Vagina (tissue), 2 donors: ENCODE data around the gene CD6. TPM values are rescaled to one million over a fixed set of nuclear protein-coding genes. Genes with fewer than 3 reads are reported as not detected.

Experiments used
- DNase-seq, 2 donors: peaks; one replicate each; pipeline ENCODE4 v3.0.0-alpha.2; 2017; ENCODE audit errors: extremely low spot score in 2 of 2
- H3K27ac ChIP-seq: fragments of 200-600 bp; sonication (generic); one replicate; pipeline ENCODE4 v1.5.1; 2019
- H3K27me3 ChIP-seq: fragments of 200-600 bp; sonication (generic); one replicate; pipeline ENCODE4 v1.5.1; 2019
- H3K36me3 ChIP-seq, 2 donors: fragments of 200-600 bp; sonication (generic); one replicate each; pipeline ENCODE4 v1.5.1; 2017 to 2019
- H3K4me1 ChIP-seq: fragments of 200-600 bp; sonication (generic); one replicate; pipeline ENCODE4 v1.5.1; 2019
- H3K4me3 ChIP-seq, 2 donors: fragments of 200-600 bp; sonication (generic); 1 replicate in 1 of 2; 2 replicates in 1 of 2; pipeline ENCODE4 v1.5.1; 2016 to 2019
- H3K9me3 ChIP-seq: fragments of 200-600 bp; sonication (generic); one replicate; pipeline ENCODE4 v1.5.1; 2019
- CTCF ChIP-seq, 3 experiments: fragments of 450-650 bp in 2 of 3; fragments of 200-600 bp in 1 of 3; sonication (generic) in 1 of 3; IDR thresholded peaks; one replicate each; pipeline ENCODE4 v1.5.1; 2017 to 2019; ENCODE audit warnings: antibody characterized with exemption in 3 of 3, mild to moderate bottlenecking in 2 of 3, moderate library complexity in 2 of 3
- POLR2A ChIP-seq, 2 donors: fragments of 450-650 bp; IDR thresholded peaks; one replicate each; pipeline ENCODE4 v1.6.1; 2017; ENCODE audit warnings: antibody characterized with exemption in 2 of 2, mild to moderate bottlenecking in 2 of 2, moderate library complexity in 2 of 2
- POLR2AphosphoS5 ChIP-seq, 2 donors: sonication (generic); formaldehyde crosslinking; IDR thresholded peaks; one replicate each; pipeline ENCODE4 v1.9.0; 2017; ENCODE audit warnings: antibody characterized with exemption in 2 of 2, mild to moderate bottlenecking in 2 of 2, low read depth in 1 of 2; ENCODE audit not compliant: insufficient read depth in 1 of 2
- intact Hi-C: fragments of 100-400 bp; cut with DNase I; formaldehyde crosslinking; loops from one replicate; pipeline ENCODE4 v1.15.1; 2023
- total RNA-seq: library from RNA; depleted of rRNA; stranded (reverse); fragments of >200 nt; gene quantifications from one replicate; pipeline ENCODE4 v1.2.3, GENCODE V29; 2016

Gene CD6
- total RNA-seq, 1 donor from 2014 or later, result 3.9 TPM

DNA sequence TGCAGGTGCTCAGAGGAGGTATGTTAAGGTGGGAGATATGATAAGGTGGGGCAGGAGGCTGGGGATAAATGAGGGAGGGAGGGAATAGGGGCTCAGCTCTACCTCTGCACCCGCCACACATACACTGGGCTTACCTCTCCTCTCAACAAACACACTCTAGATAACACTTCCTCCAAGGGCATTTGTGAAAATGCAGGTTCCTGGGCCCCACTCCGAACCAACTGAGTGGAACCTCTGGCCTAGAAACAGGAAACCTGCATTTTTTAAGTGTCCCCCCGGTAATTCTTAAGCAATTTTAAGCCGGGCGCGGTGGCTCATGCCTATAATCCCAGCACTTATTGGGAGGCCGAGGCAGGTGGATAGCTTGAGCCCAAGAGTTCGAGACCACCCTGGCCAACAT is 84.3 kb downstream of the CD6 start:
- H3K4me1 ChIP-seq, result peaks cover 4% of the 10 kb centered on the region
- H3K4me3 ChIP-seq, result no peak overlapping the region
- H3K9me3 ChIP-seq, result no peaks in the 10 kb centered on the region
- no peak overlapping the region for H3K27ac ChIP-seq
- TF ChIP-seq POLR2A (IDR thresholded peaks at IDR 0.05) (no peak), POLR2AphosphoS5 (IDR thresholded peaks at IDR 0.05; ENCODE audit: insufficient read depth in 1 of 2, low read depth in 1 of 2) (no peak), CTCF (IDR thresholded peaks at IDR 0.05) (no peak)
- H3K27me3 ChIP-seq, result no peaks in the 10 kb centered on the region
- H3K36me3 ChIP-seq, result no peaks in the 10 kb centered on the region
- intact Hi-C loops, result no loop called here
- no peak for DNase-seq

DNA sequence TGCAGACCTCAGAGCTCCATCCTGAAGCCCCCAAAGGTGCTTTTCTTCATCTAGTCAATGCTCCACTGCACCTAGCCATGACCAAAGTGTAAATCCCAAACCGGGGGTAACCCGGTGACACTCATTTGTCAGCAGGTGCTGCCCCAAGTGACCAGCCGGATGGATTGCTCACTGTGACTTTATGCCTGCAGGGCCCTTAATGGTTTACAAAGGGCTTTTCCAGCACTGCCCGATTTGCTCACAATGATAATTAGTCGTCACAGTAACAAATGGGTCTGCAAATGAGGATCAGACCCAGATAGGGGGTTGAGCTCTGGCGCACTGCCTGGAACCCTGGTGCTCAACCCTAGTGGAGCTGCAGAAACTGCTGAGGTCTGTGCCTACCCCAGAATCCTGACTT is 85.1 kb downstream of the CD6 start:
- Histone ChIP-seq H3K4me3 (no peak overlapping the region), H3K9me3 (no peaks in the 10 kb centered on the region), H3K36me3 (no peaks in the 10 kb centered on the region), H3K27ac (no peak overlapping the region), H3K4me1 (peaks cover 12% of the 10 kb centered on the region), H3K27me3 (no peaks in the 10 kb centered on the region)
- TF ChIP-seq POLR2A (IDR thresholded peaks at IDR 0.05) (no peak), POLR2AphosphoS5 (IDR thresholded peaks at IDR 0.05; ENCODE audit: insufficient read depth in 1 of 2, low read depth in 1 of 2) (no peak), CTCF (IDR thresholded peaks at IDR 0.05) (no peak)
- intact Hi-C loops, result no loop called here
- DNase-seq, result no peak

DNA sequence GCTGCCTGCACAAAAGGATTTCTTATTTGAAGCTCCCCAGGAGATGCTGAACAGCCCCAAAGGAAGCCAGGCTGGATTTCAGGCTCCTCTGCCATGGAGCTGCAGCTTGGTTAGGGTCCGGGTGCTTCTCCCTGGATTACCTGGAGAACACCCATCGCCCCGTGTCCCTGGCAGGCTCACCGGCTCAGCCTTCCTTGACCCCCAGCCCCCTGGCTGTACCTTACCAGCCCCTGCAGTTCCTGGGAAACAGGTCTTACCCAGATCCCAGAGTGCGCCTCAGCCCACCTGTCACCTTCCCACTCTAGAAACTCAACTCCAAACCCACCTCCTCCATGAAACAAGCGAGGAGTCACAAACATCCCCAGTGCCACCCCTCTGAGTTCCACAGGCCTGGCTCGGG is 85.5 kb downstream of the CD6 start:
- no peak overlapping the region for H3K27ac ChIP-seq
- intact Hi-C loops, result no loop called here
- H3K36me3 ChIP-seq, result no peaks in the 10 kb centered on the region
- H3K9me3 ChIP-seq, result no peaks in the 10 kb centered on the region
- H3K27me3 ChIP-seq, result no peaks in the 10 kb centered on the region
- TF ChIP-seq POLR2A (IDR thresholded peaks at IDR 0.05), result no peak
- no peak for TF ChIP-seq POLR2AphosphoS5 (IDR thresholded peaks at IDR 0.05; ENCODE audit: insufficient read depth in 1 of 2, low read depth in 1 of 2)
- no peak for TF ChIP-seq CTCF (IDR thresholded peaks at IDR 0.05)
- peaks cover 14% of the 10 kb centered on the region for H3K4me1 ChIP-seq
- DNase-seq, result no peak
- H3K4me3 ChIP-seq, result no peak overlapping the region

DNA sequence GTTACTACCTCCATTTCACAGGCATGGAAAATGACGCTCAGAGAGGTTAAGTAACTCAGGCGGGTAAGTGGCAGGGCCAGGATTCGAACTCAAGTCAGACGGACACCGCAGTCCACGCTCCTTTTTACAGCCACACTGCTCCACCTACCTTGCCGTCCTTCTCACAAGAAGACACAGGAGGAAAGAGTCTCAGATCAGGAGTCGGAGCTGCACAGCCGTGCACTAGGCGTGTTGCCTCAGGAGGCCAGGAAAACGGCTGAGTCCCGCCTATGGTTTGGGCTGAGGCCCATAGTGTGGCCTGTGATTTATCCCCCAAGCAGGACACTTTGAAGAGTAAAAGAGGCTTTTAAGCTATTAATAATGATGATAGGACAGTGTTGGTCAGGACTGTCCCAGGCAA is 86.1 kb downstream of the CD6 start:
- no peak overlapping the region for H3K27ac ChIP-seq
- H3K27me3 ChIP-seq, result no peaks in the 10 kb centered on the region
- TF ChIP-seq POLR2A (IDR thresholded peaks at IDR 0.05) (no peak), CTCF (IDR thresholded peaks at IDR 0.05) (no peak)
- DNase-seq, result no peak
- H3K4me3 ChIP-seq, result no peak overlapping the region
- intact Hi-C loops, result no loop called here
- H3K9me3 ChIP-seq, result no peaks in the 10 kb centered on the region
- peaks cover 14% of the 10 kb centered on the region for H3K4me1 ChIP-seq
- no peaks in the 10 kb centered on the region for H3K36me3 ChIP-seq

DNA sequence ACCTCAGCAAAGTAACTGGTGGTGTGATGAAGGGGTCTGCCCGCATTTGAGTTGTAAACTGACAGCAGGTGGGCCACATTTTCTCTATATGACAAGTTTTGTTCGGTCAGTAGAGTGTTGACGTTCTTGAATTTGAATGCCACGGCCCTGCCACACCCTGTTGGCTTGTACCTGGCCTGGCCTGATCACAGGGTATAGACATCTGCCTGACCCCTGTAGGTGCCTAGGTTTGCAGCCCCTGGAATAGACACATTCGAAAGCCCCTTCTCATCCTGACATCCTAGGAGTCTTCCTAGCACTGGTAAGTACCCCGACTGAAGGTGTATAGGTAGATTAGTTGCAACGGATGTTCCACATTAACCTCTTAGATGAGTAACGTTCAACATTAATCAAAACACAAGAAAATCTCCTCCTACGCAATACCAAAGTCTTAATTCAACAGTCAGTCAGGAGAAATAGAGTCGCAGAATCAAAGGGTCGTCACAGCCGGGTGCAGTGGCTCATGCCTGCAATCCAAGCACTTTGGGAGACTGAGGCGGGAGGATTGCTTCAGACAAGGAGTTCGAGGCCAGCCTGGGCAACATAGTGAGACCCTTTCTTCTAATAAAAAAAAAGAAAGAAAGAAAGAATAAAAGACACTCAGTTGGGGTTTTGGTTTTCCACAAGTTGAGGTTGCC is 87.2 kb downstream of the CD6 start:
- TF ChIP-seq CTCF (IDR thresholded peaks at IDR 0.05) (no peak), POLR2A (IDR thresholded peaks at IDR 0.05) (no peak), POLR2AphosphoS5 (IDR thresholded peaks at IDR 0.05; ENCODE audit: insufficient read depth in 1 of 2, low read depth in 1 of 2) (no peak)
- no peak overlapping the region for H3K27ac ChIP-seq
- H3K4me3 ChIP-seq, result no peak overlapping the region
- H3K4me1 ChIP-seq, result peaks cover 14% of the 10 kb centered on the region
- no peaks in the 10 kb centered on the region for H3K9me3 ChIP-seq
- no peak for DNase-seq
- intact Hi-C loops, result no loop called here
- no peaks in the 10 kb centered on the region for H3K36me3 ChIP-seq
- H3K27me3 ChIP-seq, result no peaks in the 10 kb centered on the region
